Measurements from ENCODE around the gene PXK. TPM values are rescaled to one million over a fixed set of nuclear protein-coding genes. Genes with fewer than 3 reads are reported as not detected.

The PXK gene
- total RNA-seq, 5 donors from 2014 or later (not counting 1 experiment from before 2014, with no cell fraction given), result 17.4 to 23.0 (median 21.8) TPM

- ChIA-PET CTCF (no interaction called here), POLR2A (no interaction called here)
- no peak overlapping the region for H3K27ac ChIP-seq (ENCODE audit: low read length)
- H3K4me3 Mint-ChIP-seq, result no peak overlapping the region
- H3K9me3 Mint-ChIP-seq, result no peaks in the 10 kb centered on the region
- ATAC-seq (replicated peaks in 1 of 4) (no peak), DNase-seq (no peak)
- WGBS (ENCODE audit: insufficient coverage), result 92% methylated on average over 2 of the region's 4 CpGs
- H3K27ac Mint-ChIP-seq, result no peak overlapping the region
- peaks cover 0 to 6% (median 6%) of the 10 kb centered on the region in 3 donors for H3K4me1 Mint-ChIP-seq
- no peaks in the 10 kb centered on the region for H3K9me3 ChIP-seq
- H3K27me3 Mint-ChIP-seq, result no peaks in the 10 kb centered on the region
- H3K4me1 ChIP-seq (ENCODE audit: control insufficient read depth in 1 of 2, extremely low read depth in 1 of 2, insufficient read depth in 2 of 2, low read length in 2 of 2), result no peaks in the 10 kb centered on the region
- peaks cover 0 to 16% of the 10 kb centered on the region in 2 donors for H3K36me3 ChIP-seq (ENCODE audit: control insufficient read depth in 2 of 2, extremely low read depth in 1 of 2, insufficient read depth in 1 of 2, low read length in 1 of 2)
- no peak overlapping the region for H3K4me3 ChIP-seq (ENCODE audit: control insufficient read depth in 1 of 2, extremely low read depth in 1 of 2, low read length in 1 of 2)
- no peaks in the 10 kb centered on the region for H3K27me3 ChIP-seq (replicated peaks in 1 of 2; ENCODE audit: control insufficient read depth in 2 of 2, extremely low read depth in 1 of 2, insufficient read depth in 2 of 2, low read length in 1 of 2)
- peaks cover 31% of the 10 kb centered on the region for H3K36me3 Mint-ChIP-seq
These were observed 51.2 kb downstream of the PXK start for GRCh38 chr3:58383904-58384303.

- no peak for ATAC-seq (replicated peaks in 1 of 4)
- no peak for DNase-seq
- no peak overlapping the region for H3K27ac Mint-ChIP-seq
- Histone ChIP-seq H3K4me3 (ENCODE audit: control insufficient read depth in 1 of 2, extremely low read depth in 1 of 2, low read length in 1 of 2) (no peak overlapping the region), H3K9me3 (no peaks in the 10 kb centered on the region), H3K36me3 (ENCODE audit: control insufficient read depth in 2 of 2, extremely low read depth in 1 of 2, insufficient read depth in 1 of 2, low read length in 1 of 2) (peaks cover 0 to 16% of the 10 kb centered on the region in 2 donors), H3K4me1 (ENCODE audit: control insufficient read depth in 1 of 2, extremely low read depth in 1 of 2, insufficient read depth in 2 of 2, low read length in 2 of 2) (no peaks in the 10 kb centered on the region), H3K27me3 (replicated peaks in 1 of 2; ENCODE audit: control insufficient read depth in 2 of 2, extremely low read depth in 1 of 2, insufficient read depth in 2 of 2, low read length in 1 of 2) (no peaks in the 10 kb centered on the region), H3K27ac (ENCODE audit: low read length) (no peak overlapping the region)
- ChIA-PET POLR2A (no interaction called here), CTCF (no interaction called here)
- H3K4me3 Mint-ChIP-seq, result no peak overlapping the region
- WGBS (ENCODE audit: insufficient coverage), result 90% methylated on average over 1 of the region's 3 CpGs
- peaks cover 31% of the 10 kb centered on the region for H3K36me3 Mint-ChIP-seq
- H3K4me1 Mint-ChIP-seq, result peaks cover 0 to 7% (median 6%) of the 10 kb centered on the region in 3 donors
- no peaks in the 10 kb centered on the region for H3K27me3 Mint-ChIP-seq
- no peaks in the 10 kb centered on the region for H3K9me3 Mint-ChIP-seq
These were observed 51.8 kb downstream of the PXK start for GRCh38 chr3:58384381-58385090.

DNA sequence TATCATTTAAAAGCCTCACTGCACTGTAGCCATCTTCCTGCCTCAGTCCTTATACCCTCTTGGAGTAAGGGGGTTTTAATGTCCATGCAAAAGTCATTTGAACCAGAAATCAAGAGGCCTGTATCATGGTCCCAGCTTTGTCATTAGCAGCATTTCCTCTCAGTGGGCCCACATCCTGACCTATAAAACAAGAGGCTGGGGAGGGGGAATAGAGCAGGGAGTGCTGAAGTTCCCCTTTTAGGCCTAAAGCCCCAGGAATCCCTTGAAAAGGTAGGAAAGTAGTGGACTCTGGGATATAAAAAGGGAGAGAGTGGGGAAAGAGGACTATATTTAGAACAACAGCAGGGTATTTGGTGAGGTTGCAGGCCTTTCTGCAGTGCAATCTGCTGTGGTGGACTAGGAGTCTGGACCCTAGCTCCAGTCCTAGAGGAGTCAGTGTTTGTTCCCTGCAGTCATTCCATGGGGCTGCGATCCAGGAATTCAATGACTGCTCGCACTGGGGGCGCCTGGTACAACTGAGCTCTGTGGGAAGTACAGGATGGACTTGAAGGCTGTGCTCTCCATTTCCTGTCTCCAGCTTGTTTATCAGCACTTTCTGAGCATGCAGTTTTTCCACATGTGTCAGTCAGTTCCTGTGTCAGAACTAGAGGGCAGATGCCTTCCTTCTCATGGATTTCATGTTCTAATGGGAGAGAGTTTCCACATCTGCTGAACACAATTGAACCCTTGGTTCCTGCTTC is 54.1 kb downstream of the PXK start:
- no peak for DNase-seq
- Mint-ChIP-seq H3K9me3 (no peaks in the 10 kb centered on the region), H3K4me3 (no peak overlapping the region), H3K27me3 (no peaks in the 10 kb centered on the region), H3K36me3 (peaks cover 36% of the 10 kb centered on the region), H3K27ac (peak overlapping the region in 1 of 2 donors; percentile 5), H3K4me1 (peaks cover 0 to 7% (median 6%) of the 10 kb centered on the region in 3 donors)
- ChIA-PET CTCF (interaction anchor here in 1 of 2 donors (0.6 to 0.7 kb wide), 2 partner anchors 40 to 301 kb away, joined by 3 to 6 read pairs; no protein-coding TSS in a partner anchor), POLR2A (no interaction called here)
- no peak for ATAC-seq (replicated peaks in 1 of 4)
- H3K4me3 ChIP-seq (ENCODE audit: control insufficient read depth in 1 of 2, extremely low read depth in 1 of 2, low read length in 1 of 2), result no peak overlapping the region
- no peaks in the 10 kb centered on the region for H3K27me3 ChIP-seq (replicated peaks in 1 of 2; ENCODE audit: control insufficient read depth in 2 of 2, extremely low read depth in 1 of 2, insufficient read depth in 2 of 2, low read length in 1 of 2)
- no peaks in the 10 kb centered on the region for H3K9me3 ChIP-seq
- WGBS (ENCODE audit: insufficient coverage), result 100% methylated on average over 3 of the region's 3 CpGs
- H3K36me3 ChIP-seq (ENCODE audit: control insufficient read depth in 2 of 2, extremely low read depth in 1 of 2, insufficient read depth in 1 of 2, low read length in 1 of 2), result peaks cover 0 to 25% of the 10 kb centered on the region in 2 donors
- H3K4me1 ChIP-seq (ENCODE audit: control insufficient read depth in 1 of 2, extremely low read depth in 1 of 2, insufficient read depth in 2 of 2, low read length in 2 of 2), result no peaks in the 10 kb centered on the region
- H3K27ac ChIP-seq (ENCODE audit: low read length), result no peak overlapping the region

DNA sequence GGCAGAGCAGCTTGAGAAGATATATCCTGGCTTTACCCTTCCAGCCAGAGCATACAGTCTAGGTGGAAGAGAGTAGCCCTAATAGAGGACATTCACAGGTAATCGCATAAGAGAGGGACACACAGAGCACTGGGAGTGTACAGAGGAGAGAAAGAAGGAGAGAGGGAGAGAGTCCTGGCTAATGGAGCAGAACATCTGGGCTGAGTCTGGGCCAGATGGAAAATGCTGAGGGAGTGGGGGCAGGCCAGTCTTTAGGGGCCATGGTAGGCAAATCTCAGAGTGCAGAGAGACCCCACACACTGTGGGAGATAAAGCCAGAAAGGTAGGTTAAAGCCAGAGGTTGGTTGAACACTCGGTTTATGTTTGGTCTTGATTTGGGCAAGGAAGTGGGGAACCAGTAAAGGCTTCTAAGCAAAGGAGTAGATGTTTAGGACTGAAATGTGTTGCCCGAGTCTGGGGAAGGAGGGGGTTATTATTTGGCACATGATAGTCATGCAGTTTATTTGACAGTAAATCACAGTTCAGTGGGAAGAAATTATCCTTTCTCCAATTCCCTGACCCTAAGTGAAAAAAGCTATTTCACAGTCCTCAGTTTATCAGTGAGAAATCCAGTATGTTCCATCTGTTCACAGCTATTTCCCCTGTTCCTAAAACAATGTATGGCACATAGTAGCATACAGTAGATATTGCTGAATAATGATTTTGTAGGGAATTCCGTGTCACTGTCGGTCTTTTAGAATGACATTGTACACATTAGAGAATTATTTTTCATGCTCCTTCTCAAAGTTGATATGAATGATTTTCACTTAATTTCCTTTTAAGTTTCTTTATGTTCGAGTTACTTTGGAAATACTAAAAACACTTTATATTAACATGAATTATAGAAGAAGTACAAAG is 55.2 kb downstream of the PXK start:
- Mint-ChIP-seq H3K9me3 (no peaks in the 10 kb centered on the region), H3K4me3 (no peak overlapping the region), H3K36me3 (peaks cover 35% of the 10 kb centered on the region), H3K27ac (no peak overlapping the region), H3K27me3 (no peaks in the 10 kb centered on the region), H3K4me1 (peaks cover 0 to 7% (median 6%) of the 10 kb centered on the region in 3 donors)
- ATAC-seq (replicated peaks in 1 of 4) (no peak), DNase-seq (no peak)
- Histone ChIP-seq H3K4me1 (ENCODE audit: control insufficient read depth in 1 of 2, extremely low read depth in 1 of 2, insufficient read depth in 2 of 2, low read length in 2 of 2) (no peaks in the 10 kb centered on the region), H3K36me3 (ENCODE audit: control insufficient read depth in 2 of 2, extremely low read depth in 1 of 2, insufficient read depth in 1 of 2, low read length in 1 of 2) (peaks cover 0 to 24% of the 10 kb centered on the region in 2 donors), H3K9me3 (no peaks in the 10 kb centered on the region), H3K4me3 (ENCODE audit: control insufficient read depth in 1 of 2, extremely low read depth in 1 of 2, low read length in 1 of 2) (no peak overlapping the region), H3K27ac (ENCODE audit: low read length) (no peak overlapping the region), H3K27me3 (replicated peaks in 1 of 2; ENCODE audit: control insufficient read depth in 2 of 2, extremely low read depth in 1 of 2, insufficient read depth in 2 of 2, low read length in 1 of 2) (no peaks in the 10 kb centered on the region)
- WGBS (ENCODE audit: insufficient coverage), result 100% methylated on average over 1 of the region's 6 CpGs
- POLR2A ChIA-PET, result no interaction called here
- CTCF ChIA-PET, result no interaction called here

DNA sequence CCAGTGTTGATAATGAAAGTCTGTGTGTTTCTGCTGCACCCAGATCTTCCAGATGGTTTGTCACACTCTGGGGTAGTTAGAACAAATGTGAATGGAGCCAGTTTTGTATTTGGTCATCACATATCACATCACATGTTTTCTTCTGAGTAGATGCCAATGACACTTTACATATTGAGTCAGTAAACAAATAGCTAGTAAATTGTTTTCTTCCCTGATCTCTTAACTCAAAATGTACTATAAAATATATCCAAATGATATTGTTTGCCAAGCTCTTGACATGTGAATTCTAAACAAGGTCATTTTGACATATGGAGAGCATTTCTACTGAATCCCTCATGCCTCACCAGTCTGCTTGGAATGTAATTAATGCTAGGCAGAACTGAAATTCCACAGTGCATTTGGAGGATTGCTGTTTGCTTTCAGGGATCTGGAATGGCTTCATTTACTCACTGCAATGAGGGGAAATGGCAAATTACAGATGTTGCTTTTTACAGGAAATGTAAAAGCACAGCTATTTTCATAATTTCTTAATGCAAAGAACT is 55.9 kb downstream of the PXK start:
- H3K27me3 ChIP-seq (replicated peaks in 1 of 2; ENCODE audit: control insufficient read depth in 2 of 2, extremely low read depth in 1 of 2, insufficient read depth in 2 of 2, low read length in 1 of 2), result no peaks in the 10 kb centered on the region
- Mint-ChIP-seq H3K27ac (no peak overlapping the region), H3K4me3 (no peak overlapping the region), H3K36me3 (peaks cover 31% of the 10 kb centered on the region), H3K27me3 (no peaks in the 10 kb centered on the region), H3K9me3 (no peaks in the 10 kb centered on the region), H3K4me1 (peaks cover 0 to 7% (median 6%) of the 10 kb centered on the region in 3 donors)
- H3K4me3 ChIP-seq (ENCODE audit: control insufficient read depth in 1 of 2, extremely low read depth in 1 of 2, low read length in 1 of 2), result no peak overlapping the region
- no peak overlapping the region for H3K27ac ChIP-seq (ENCODE audit: low read length)
- ChIA-PET CTCF (no interaction called here), POLR2A (no interaction called here)
- peaks cover 0 to 24% of the 10 kb centered on the region in 2 donors for H3K36me3 ChIP-seq (ENCODE audit: control insufficient read depth in 2 of 2, extremely low read depth in 1 of 2, insufficient read depth in 1 of 2, low read length in 1 of 2)
- DNase-seq (no peak), ATAC-seq (replicated peaks in 1 of 4) (no peak)
- H3K9me3 ChIP-seq, result no peaks in the 10 kb centered on the region
- H3K4me1 ChIP-seq (ENCODE audit: control insufficient read depth in 1 of 2, extremely low read depth in 1 of 2, insufficient read depth in 2 of 2, low read length in 2 of 2), result no peaks in the 10 kb centered on the region
